Measurements from ENCODE around the gene PPIG.

Gene PPIG

GRCh38 chr2:169690958-169691357, 106.8 kb downstream of the PPIG start:
- no peak overlapping the region for H3K27ac ChIP-seq
- POLR2A ChIA-PET (ENCODE audit: low non-redundant PET): no interaction called here
- DNase-seq (ENCODE audit: low spot score): no peak
- TF ChIP-seq CTCF (conservative IDR thresholded peaks at IDR 0.05; ENCODE audit: low read depth): no peak
- CTCF ChIA-PET: no interaction called here
